Right ventricle myocardium superior (tissue), 1 donor: ENCODE data around the gene TNFSF13. TPM values are rescaled to one million over a fixed set of nuclear protein-coding genes. Genes with fewer than 3 reads are reported as not detected.

ENCODE experiments used
- ATAC-seq: fragments of 200-7000 bp; cut with Tn5 transposase; one replicate; pipeline ENCODE4 v1.9.1; 2020; ENCODE audit warnings: mild to moderate bottlenecking; ENCODE audit not compliant: poor library complexity
- DNase-seq: peaks from one replicate; pipeline ENCODE4 v3.0.0-alpha.2; 2020
- intact Hi-C: fragments of 100-400 bp; cut with DNase I; formaldehyde crosslinking; loops from one replicate; pipeline ENCODE4 v1.11.2; 2022
- total RNA-seq: library from RNA; stranded (reverse); fragmentation: NEBNext Ultra II Directional; extraction: Animal tissue kit (Norgen Biotek cat#: 25700); gene quantifications from one replicate; pipeline ENCODE4 v1.2.1, GENCODE V29; 2021
- donor health status: DM: no; HTN: yes; CAD: no; lungs with severe emphysema.

The TNFSF13 gene
- total RNA-seq, 1 donor from 2014 or later: 8.3 TPM

DNA sequence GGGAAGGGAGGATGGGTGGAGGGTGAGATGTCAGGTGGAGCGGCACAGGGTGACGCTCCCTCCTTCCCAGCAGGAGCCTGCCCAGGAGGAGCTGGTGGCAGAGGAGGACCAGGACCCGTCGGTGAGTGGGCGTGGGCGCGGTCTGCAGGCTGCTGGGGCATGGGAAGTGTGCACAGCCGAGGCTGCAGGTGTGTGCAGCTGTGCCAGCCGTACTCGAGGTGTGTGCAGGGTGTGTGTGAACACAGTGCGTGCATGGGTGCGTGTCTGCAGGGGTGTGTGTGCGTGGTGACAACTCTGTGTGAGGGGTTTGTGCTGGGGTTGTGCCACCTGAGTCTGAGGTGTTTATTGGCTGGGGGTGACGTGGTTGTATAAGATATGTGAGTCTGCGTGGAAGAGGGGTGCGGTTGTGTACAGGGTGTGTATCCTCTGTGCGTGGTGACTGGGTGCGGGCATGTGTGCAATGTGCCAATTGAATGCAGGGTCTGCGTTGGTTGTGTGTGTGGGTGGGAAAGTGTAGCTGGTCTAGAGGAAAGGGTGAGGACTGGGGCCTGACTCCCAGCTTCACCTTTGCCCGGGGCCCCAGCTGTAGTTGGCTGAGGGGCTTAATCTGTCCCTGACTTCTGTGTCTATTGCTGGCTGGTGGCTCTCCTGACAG lies 9.0 kb upstream of the TNFSF13 start:
- ATAC-seq (peak; percentile 58), DNase-seq (no peak)
- intact Hi-C loops: no loop called here

DNA sequence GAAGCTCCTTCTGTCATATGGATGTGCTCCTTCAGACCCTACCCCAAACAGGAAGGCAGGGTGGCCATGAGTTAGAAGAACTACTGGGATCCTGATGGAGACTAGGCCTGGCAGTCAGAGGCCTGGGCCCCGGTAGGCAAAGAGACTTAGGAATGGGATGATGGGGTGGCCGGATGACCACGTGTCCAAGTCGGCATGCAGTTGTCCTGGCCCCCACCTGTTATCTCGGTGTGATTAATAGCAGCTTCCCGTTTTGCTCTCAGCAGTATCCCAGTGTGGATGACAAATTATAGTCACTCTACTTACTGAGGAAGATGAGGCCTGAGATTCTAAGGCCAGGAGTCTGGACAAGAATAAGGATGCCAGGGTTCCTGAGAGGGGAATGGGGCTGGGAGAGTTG lies 8.2 kb upstream of the TNFSF13 start:
- ATAC-seq (no peak), DNase-seq (no peak)
- intact Hi-C loops: no loop called here

DNA sequence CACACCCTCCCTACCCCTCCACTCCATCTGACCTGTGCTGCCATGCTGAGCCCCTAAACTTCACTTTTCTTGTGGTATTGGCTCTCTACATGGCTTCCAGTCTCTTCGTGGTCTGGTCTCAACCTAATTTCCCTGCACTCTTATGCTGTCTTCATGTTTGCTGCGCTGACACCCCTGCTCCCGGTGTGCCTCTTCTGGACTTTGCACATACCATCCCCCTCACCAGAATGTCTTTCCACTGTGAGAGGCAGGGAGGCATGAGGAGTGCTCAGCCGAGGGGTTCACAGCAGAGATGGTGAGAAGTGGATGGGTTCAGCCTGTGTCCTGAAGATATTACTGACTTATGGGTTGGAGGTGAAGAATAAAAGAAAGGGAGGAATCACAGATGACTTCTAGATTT lies 7.2 kb upstream of the TNFSF13 start:
- DNase-seq (no peak), ATAC-seq (no peak)
- intact Hi-C loops: no loop called here

DNA sequence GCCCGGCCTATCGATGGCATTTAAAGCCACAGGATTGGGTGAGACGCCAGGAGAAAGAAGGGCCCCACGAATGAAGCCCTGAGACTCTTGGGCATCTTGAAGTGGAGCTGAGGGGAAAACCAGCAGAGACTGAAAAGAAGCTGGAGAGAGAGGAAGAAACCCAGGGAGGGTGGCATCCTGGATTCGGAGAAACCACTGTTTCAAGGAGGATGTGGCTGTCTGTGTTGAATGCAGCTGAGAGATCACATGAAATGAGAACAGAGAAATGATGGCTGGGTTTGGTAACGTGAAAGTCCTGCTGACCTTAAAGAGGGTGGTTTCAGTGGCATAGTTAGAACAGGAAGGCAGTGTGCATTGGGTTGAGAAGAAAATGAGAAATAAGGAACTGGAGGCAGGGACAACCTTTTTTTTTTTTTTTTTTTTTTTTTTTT lies 5.9 kb upstream of the TNFSF13 start:
- no peak for ATAC-seq
- intact Hi-C loops: no loop called here
- DNase-seq: no peak

DNA sequence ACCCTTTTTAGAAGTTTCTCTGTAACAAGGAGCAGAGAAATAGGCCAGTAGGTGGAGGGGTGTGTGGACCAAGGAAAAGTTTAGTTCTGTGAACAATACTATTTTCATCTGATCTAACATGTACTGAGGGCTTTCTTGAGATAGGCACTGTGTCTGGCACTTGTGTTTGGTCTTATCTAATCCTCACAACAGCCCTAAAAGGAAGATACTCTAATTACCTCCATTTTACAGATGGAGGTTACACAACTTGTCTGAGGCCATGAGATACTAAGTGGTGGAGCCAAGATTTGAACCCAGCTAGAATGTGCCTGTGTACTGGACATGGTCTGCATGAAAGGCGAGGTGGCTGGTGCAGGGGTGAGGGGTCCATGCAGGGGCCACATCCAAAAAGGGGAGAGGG lies 5.2 kb upstream of the TNFSF13 start:
- DNase-seq: no peak

DNA sequence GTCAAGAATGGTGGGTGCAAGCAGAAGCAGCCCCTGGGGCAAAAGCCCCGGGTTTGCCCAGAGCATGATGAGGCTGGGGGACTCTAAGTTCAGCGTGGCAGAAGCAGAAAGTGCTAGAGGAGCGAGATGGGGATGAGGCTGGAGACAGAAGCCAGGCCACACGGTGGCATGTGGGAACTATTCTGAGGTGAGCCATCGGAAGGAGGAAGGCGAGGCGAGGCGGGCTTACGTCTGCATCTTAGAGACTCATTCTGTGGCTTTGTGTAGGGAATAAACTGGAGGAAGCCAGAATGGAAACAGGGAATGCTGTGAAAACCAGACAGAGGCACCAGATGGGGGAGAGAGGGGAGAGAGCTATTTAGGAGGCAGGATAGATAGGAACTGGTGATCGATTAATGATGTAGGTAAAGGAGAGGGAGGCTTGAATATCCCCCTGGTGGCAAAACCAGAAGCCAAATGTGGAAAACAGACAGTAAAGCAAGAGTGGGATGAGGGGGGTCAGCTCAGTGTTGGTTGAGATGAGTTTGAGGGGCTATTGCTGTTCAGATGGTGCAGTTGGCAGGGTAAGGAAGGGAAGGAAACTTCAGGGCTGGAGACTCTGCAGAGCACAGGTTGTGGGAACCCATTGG lies 3.1 kb upstream of the TNFSF13 start:
- intact Hi-C loops: loop anchor here (5.0 kb wide), 2 partner anchors 43 to 243 kb away; no protein-coding TSS in a partner anchor
- no peak for DNase-seq
- no peak for ATAC-seq

More for the DNA sequence above, 5.2 kb upstream of the TNFSF13 start:
- ATAC-seq: no peak
- intact Hi-C loops: no loop called here

DNA sequence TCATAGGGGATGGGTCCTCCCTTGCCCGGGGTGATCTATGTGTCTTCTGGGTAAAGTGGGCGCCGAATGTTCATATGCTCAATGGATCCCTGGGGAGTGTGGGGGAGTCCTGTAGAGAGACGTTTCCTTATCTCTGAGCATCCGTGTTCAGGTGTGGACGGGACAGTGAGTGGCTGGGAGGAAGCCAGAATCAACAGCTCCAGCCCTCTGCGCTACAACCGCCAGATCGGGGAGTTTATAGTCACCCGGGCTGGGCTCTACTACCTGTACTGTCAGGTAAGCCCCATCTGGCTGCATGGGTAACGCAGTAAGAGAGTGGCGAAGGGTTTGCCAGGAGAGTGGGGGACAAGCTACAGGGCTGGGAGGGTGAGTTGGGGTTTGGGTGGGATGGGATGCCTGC lies 1.9 kb upstream of the TNFSF13 start:
- intact Hi-C loops: loop anchor here (5.0 kb wide), 2 partner anchors 44 to 244 kb away; no protein-coding TSS in a partner anchor
- DNase-seq: no peak
- no peak for ATAC-seq

DNA sequence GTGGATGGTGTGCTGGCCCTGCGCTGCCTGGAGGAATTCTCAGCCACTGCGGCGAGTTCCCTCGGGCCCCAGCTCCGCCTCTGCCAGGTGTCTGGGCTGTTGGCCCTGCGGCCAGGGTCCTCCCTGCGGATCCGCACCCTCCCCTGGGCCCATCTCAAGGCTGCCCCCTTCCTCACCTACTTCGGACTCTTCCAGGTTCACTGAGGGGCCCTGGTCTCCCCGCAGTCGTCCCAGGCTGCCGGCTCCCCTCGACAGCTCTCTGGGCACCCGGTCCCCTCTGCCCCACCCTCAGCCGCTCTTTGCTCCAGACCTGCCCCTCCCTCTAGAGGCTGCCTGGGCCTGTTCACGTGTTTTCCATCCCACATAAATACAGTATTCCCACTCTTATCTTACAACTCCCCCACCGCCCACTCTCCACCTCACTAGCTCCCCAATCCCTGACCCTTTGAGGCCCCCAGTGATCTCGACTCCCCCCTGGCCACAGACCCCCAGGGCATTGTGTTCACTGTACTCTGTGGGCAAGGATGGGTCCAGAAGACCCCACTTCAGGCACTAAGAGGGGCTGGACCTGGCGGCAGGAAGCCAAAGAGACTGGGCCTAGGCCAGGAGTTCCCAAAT lies 1.3 kb upstream of the TNFSF13 start:
- ATAC-seq (no peak), DNase-seq (no peak)
- intact Hi-C loops: loop anchor here (5.0 kb wide), 2 partner anchors 45 to 245 kb away; no protein-coding TSS in a partner anchor

DNA sequence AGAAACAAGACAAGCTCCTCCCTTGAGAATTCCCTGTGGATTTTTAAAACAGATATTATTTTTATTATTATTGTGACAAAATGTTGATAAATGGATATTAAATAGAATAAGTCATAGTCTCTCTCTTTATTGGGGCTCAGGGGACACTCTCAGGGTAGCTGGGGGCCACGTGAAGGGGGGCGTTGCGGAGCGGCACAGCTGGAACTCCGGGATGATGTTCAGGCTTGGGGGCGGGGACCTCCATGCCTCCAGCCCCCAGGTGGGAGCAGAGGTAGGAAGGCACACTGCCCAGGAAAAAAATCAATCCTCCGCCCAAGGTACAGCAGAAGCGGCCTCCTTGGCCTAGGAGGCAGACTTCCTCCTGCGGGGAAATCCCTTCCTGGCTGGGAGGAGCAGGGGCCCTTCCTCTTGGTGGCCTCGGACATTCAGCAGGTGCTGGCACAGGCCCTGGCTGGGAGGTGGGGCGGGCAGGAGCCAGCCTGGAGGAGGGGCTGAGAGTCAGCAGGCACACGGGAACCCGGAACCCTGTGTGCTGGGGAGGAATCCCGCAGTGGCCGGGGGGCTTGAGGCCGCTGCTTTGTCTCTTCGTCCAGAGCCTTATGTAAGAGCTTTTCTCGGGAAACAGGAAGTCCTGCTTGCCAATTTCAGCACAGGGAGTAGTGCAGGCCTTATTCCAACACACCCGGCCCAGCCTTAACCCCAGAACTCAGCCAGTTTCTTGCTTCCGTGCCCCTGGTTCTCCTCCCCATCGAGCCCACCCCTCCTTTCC lies 591 bp upstream of the TNFSF13 start:
- intact Hi-C loops: loop anchor here (5.0 kb wide), 2 partner anchors 46 to 246 kb away; no protein-coding TSS in a partner anchor
- ATAC-seq (peak; percentile 63), DNase-seq (peak; percentile 93)

DNA sequence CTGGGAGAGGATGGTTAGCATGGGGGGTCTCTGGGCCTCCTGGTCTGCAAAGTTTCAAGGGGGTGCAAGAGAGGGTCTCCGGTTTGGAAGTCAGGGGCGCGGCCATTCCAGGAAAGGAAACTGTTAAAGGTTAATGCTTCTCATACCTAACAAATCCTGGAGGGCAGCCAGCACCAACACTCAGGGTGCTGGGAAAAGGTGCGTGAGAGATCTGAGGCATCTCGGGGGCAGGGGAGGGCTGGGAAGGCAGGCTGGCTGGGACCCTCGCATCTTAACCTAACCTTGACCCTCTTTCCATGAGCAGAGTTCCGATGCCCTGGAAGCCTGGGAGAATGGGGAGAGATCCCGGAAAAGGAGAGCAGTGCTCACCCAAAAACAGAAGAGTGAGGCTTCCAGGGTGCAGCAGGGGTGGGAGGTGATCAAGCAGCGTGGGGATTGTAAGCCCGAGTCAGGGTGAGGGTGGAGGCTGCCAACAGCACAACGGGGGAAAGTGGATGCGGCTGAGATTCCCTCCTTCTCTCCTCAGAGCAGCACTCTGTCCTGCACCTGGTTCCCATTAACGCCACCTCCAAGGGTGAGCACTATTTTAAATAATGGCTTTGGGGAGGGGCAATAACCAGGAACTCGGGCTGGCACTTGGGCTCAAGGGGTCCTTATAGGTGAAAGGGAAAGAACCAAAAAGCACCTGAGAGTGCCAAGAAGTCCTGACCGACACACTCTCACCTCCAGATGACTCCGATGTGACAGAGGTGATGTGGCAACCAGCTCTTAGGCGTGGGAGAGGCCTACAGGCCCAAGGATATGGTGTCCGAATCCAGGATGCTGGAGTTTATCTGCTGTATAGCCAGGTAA lies 996 bp downstream of the TNFSF13 start:
- DNase-seq (no peak), ATAC-seq (no peak)
- intact Hi-C loops: loop anchor here (2.0 to 10.0 kb wide), 4 partner anchors 47 to 247 kb away; partner anchors contain the start of genes KCTD11 and TMEM95

DNA sequence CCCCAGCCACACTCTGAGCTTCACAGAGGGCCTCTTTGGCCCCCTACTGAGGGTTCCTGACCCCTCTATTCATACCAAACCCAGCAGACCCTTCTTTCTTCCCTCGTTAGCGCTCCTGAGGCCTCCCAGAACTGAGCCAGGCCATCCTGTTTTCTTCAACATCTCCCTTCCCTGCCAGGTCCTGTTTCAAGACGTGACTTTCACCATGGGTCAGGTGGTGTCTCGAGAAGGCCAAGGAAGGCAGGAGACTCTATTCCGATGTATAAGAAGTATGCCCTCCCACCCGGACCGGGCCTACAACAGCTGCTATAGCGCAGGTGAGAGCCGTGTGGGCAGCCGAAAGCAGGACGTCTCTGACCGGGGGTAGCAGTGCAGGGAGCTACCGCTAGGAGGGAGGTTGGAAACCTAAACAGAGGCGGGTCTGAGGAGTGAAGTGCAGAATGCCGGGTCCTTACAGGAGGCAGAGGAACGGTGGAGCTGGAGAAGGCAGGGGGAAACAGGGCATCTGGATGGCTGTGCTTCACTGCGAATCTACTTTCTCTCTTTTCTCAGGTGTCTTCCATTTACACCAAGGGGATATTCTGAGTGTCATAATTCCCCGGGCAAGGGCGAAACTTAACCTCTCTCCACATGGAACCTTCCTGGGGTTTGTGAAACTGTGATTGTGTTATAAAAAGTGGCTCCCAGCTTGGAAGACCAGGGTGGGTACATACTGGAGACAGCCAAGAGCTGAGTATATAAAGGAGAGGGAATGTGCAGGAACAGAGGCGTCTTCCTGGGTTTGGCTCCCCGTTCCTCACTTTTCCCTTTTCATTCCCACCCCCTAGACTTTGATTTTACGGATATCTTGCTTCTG lies 1.9 kb downstream of the TNFSF13 start:
- intact Hi-C loops: loop anchor here (2.0 to 10.0 kb wide), 2 partner anchors 124 to 206 kb away; partner anchors contain the start of genes KCTD11 and TMEM95
- peak; percentile 44 for ATAC-seq
- peak; percentile 73 for DNase-seq

DNA sequence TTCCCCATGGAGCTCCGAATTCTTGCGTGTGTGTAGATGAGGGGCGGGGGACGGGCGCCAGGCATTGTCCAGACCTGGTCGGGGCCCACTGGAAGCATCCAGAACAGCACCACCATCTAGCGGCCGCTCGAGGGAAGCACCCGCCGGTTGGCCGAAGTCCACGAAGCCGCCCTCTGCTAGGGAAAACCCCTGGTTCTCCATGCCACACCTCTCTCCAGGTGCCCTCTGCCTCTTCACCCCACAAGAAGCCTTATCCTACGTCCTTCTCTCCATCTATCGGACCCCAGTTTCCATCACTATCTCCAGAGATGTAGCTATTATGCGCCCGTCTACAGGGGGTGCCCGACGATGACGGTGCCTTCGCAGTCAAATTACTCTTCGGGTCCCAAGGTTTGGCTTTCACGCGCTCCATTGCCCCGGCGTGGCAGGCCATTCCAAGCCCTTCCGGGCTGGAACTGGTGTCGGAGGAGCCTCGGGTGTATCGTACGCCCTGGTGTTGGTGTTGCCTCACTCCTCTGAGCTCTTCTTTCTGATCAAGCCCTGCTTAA lies 2.6 kb downstream of the TNFSF13 start:
- intact Hi-C loops: loop anchor here (2.0 to 10.0 kb wide), 2 partner anchors 124 to 206 kb away; partner anchors contain the start of genes KCTD11 and TMEM95
- peak; percentile 94 for DNase-seq
- ATAC-seq: peak; percentile 82

DNA sequence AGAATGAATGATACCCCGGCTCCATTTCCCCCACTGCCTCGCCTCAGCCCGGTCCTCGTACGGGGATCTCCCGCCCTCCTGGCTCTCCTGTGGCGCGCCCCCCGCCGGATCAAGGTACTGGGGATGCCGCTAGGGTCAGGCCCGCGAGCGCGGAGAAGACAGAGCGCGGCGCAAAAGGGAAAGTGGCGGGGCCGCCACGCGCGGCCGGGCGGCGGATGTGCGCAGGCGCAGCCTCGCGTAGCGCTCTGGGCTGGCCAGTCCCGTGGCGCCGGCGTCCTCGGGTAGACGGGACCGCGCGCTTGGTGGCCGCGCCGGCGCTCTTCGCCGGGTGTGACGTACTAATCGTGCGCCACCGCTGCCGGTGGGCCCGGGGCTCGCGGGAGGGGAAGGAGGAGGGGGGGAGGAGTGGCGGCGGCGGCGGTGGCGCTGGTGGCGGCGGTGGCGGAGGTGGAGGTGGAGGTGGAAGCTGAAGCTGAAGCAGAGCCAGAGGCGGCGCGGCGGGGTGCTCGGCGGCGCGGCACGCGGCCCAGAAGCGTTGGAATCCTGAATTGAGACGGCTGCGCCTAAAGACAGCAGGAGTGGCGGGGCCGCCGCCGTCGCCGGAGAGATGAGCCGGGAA lies 3.1 kb downstream of the TNFSF13 start, which contains the start of gene SENP3:
SENP3 (plus strand) TSS at position 331 of the 619 bp plus-strand sequence. CDS start 1,158 bp downstream, outside the sequence.
- intact Hi-C loops: loop anchor here (2.0 to 10.0 kb wide), 2 partner anchors 125 to 207 kb away; partner anchors contain the start of genes KCTD11 and TMEM95
- peak; percentile 94 for DNase-seq
- ATAC-seq: peak; percentile 90

DNA sequence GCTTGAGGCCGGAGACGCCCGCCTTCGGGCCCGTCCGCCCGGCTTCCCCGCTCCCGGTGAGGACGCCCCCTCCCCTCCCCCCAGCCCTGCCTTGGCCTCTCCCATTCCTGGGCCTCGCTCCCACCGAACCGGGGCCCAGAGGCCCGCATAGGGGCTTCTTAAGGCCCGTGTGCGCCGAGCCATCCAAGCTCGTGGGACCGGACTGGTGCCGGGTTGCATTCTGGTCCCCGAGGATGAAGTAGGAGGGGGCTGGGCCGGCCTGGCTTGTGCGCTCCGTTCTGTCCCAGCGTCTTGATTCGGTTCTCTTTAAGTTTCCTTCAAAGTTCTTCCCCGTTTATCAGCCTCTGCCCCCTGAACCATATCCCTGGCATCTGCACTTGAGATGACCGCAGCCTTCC lies 3.7 kb downstream of the TNFSF13 start:
- ATAC-seq: no peak
- DNase-seq: no peak
- intact Hi-C loops: loop anchor here (10.0 kb wide), 1 partner anchor 207 kb away; the partner anchor contains the start of genes KCTD11 and TMEM95

DNA sequence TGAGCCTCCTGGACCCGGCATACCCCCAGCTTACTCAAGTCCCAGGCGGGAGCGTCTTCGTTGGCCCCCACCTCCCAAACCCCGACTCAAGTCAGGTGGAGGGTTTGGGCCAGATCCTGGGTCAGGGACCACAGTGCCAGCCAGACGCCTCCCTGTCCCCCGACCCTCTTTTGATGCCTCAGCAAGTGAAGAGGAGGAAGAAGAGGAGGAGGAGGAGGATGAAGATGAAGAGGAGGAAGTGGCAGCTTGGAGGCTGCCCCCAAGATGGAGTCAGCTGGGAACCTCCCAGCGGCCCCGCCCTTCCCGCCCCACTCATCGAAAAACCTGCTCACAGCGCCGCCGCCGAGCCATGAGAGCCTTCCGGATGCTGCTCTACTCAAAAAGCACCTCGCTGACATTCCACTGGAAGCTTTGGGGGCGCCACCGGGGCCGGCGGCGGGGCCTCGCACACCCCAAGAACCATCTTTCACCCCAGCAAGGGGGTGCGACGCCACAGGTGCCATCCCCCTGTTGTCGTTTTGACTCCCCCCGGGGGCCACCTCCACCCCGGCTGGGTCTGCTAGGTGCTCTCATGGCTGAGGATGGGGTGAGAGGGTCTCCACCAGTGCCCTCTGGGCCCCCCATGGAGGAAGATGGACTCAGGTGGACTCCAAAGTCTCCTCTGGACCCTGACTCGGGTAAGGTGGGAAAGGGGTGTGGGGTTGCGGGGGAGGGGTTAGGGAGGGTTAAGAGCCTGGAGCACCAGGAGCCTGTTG lies 4.7 kb downstream of the TNFSF13 start:
- no peak for DNase-seq
- intact Hi-C loops: loop anchor here (10.0 kb wide), 1 partner anchor 208 kb away; the partner anchor contains the start of genes KCTD11 and TMEM95
- no peak for ATAC-seq
